SK-N-SH treated with all-trans-retinoic acid at 6 μM for 48 hours (cell line): Measurements from ENCODE around the gene TBX18.

Experiments
- ATAC-seq: fragments of 200-7000 bp; cut with Tn5 transposase; 3 replicates; pipeline ENCODE4 v1.9.1; 2020; ENCODE audit warnings: mild to moderate bottlenecking, moderate library complexity
- ARNTL ChIP-seq: fragments of 450-650 bp; formaldehyde crosslinking; IDR thresholded peaks from 2 replicates; pipeline ENCODE4 v1.5.0; 2020; ENCODE audit warnings: low read depth, mild to moderate bottlenecking, moderate library complexity, borderline replicate concordance
- BACH2 ChIP-seq: fragments of 250-450 bp; sonication (Bioruptor Pico); IDR thresholded peaks from 2 replicates; pipeline ENCODE4 v1.9.0; 2021; ENCODE audit warnings: mild to moderate bottlenecking, borderline replicate concordance
- CREB5 ChIP-seq: fragments of 250-450 bp; sonication (Bioruptor Pico); IDR thresholded peaks from 2 replicates; pipeline ENCODE4 v1.5.1; 2020; ENCODE audit warnings: low read depth, mild to moderate bottlenecking, moderate library complexity
- CSRNP3 ChIP-seq: fragments of 250-450 bp; sonication (Bioruptor Pico); IDR thresholded peaks from 2 replicates; pipeline ENCODE4 v1.5.1; 2021; ENCODE audit warnings: mild to moderate bottlenecking, moderate library complexity
- ESRRG ChIP-seq: fragments of 250-450 bp; sonication (Bioruptor Pico); IDR thresholded peaks from 2 replicates; pipeline ENCODE4 v1.6.1; 2021; ENCODE audit warnings: mild to moderate bottlenecking
- GLIS3 ChIP-seq: fragments of 250-450 bp; sonication (Bioruptor Pico); IDR thresholded peaks from 2 replicates; pipeline ENCODE4 v1.5.0; 2020; ENCODE audit warnings: mild to moderate bottlenecking, moderate library complexity
- OSR1 ChIP-seq: fragments of 250-450 bp; sonication (Bioruptor Pico); IDR thresholded peaks from 2 replicates; pipeline ENCODE4 v1.8.0; 2022; ENCODE audit warnings: moderate library complexity, mild to moderate bottlenecking, inconsistent platforms
- PATZ1 ChIP-seq: fragments of 250-450 bp; sonication (Bioruptor Pico); IDR thresholded peaks from 2 replicates; pipeline ENCODE4 v1.8.0; 2020; ENCODE audit warnings: mild to moderate bottlenecking, moderate library complexity, borderline replicate concordance
- POU6F1 ChIP-seq: fragments of 250-450 bp; sonication (Bioruptor Pico); IDR thresholded peaks from 2 replicates; pipeline ENCODE4 v1.8.0; 2021; ENCODE audit warnings: low read depth, mild to moderate bottlenecking, moderate library complexity, borderline replicate concordance
- PPARA ChIP-seq: fragments of 250-450 bp; sonication (Bioruptor Pico); IDR thresholded peaks from 2 replicates; pipeline ENCODE4 v1.5.0; 2020; ENCODE audit warnings: mild to moderate bottlenecking, borderline replicate concordance
- RARB ChIP-seq: fragments of 250-450 bp; sonication (Bioruptor Pico); IDR thresholded peaks from 2 replicates; pipeline ENCODE4 v1.8.0; 2021; ENCODE audit warnings: mild to moderate bottlenecking, moderate library complexity
- SNAI2 ChIP-seq: fragments of 250-450 bp; sonication (Bioruptor Pico); IDR thresholded peaks from 2 replicates; pipeline ENCODE4 v1.5.0; 2020; ENCODE audit warnings: mild to moderate bottlenecking, moderate library complexity
- TCF4 ChIP-seq: fragments of 250-450 bp; sonication (Bioruptor Pico); IDR thresholded peaks from 2 replicates; pipeline ENCODE4 v1.8.0; 2021; ENCODE audit warnings: mild to moderate bottlenecking, moderate library complexity, borderline replicate concordance
- TOX ChIP-seq: fragments of 250-450 bp; sonication (Bioruptor Pico); IDR thresholded peaks from 2 replicates; pipeline ENCODE4 v1.8.0; 2021; ENCODE audit warnings: mild to moderate bottlenecking, moderate library complexity, borderline replicate concordance
- TSHZ2 ChIP-seq: fragments of 250-450 bp; sonication (Bioruptor Pico); IDR thresholded peaks from 2 replicates; pipeline ENCODE4 v1.5.0; 2020; ENCODE audit warnings: mild to moderate bottlenecking, moderate library complexity
- ZFP3 ChIP-seq: fragments of 250-450 bp; sonication (Bioruptor Pico); IDR thresholded peaks from 2 replicates; pipeline ENCODE4 v1.5.0; 2020; ENCODE audit warnings: mild to moderate bottlenecking, moderate library complexity
- ZNF565 ChIP-seq: fragments of 450-650 bp; formaldehyde crosslinking; conservative IDR thresholded peaks from 2 replicates; pipeline ENCODE4 v1.5.0; 2020; ENCODE audit warnings: low read depth, mild to moderate bottlenecking, moderate library complexity
- ZNF70 ChIP-seq: fragments of 450-650 bp; formaldehyde crosslinking; IDR thresholded peaks from 2 replicates; pipeline ENCODE4 v1.5.0; 2020; ENCODE audit warnings: mild to moderate bottlenecking, moderate library complexity
- ZNF8 ChIP-seq: fragments of 450-650 bp; formaldehyde crosslinking; IDR thresholded peaks from 2 replicates; pipeline ENCODE4 v1.5.0; 2020; ENCODE audit warnings: mild to moderate bottlenecking, moderate library complexity

Gene TBX18

GRCh38 chr6:84728602-84729001 lies 35.8 kb downstream of the TBX18 start (continued):
- no peak for TF ChIP-seq PATZ1 (CRISPR knock-in tag)
- TF ChIP-seq, all 23 proteins: peak for 0

GRCh38 chr6:84719152-84719551 lies 45.2 kb downstream of the TBX18 start:
- no peak for ATAC-seq
- no peak for TF ChIP-seq GLIS3 (CRISPR knock-in tag)

- TF ChIP-seq RARB (CRISPR knock-in tag) (no peak), ZNF565 (CRISPR knock-in tag) (no peak), TSHZ2 (CRISPR knock-in tag) (no peak), ZNF70 (no peak), CREB5 (no peak), PPARA (CRISPR knock-in tag) (no peak), GLIS3 (CRISPR knock-in tag) (no peak), TCF4 (CRISPR knock-in tag) (no peak), PATZ1 (CRISPR knock-in tag) (no peak), BACH2 (CRISPR knock-in tag) (no peak), OSR1 (CRISPR knock-in tag) (no peak), ARNTL (CRISPR knock-in tag) (no peak), POU6F1 (CRISPR knock-in tag) (no peak), TOX (CRISPR knock-in tag) (no peak), CSRNP3 (CRISPR knock-in tag) (no peak), ZFP3 (no peak), SNAI2 (no peak), ESRRG (CRISPR knock-in tag) (no peak), ZNF8 (no peak)
- ATAC-seq = no peak
Measured at GRCh38 chr6:84718038-84718955, 46.1 kb downstream of the TBX18 start.
